C1 segment of cervical spinal cord (tissue), 14 donors: ENCODE results near the gene PTPN11.
"Not testable (repeated sequence)": the region's sequence is repeated elsewhere in the genome, so short reads cannot be mapped to it uniquely, and the experiment has no call there.

Experiments
- DNase-seq, 14 donors: peaks; one replicate each; lab custom pipeline; 2025; lab: John Stamatoyannopoulos, UW

Gene PTPN11

DNA sequence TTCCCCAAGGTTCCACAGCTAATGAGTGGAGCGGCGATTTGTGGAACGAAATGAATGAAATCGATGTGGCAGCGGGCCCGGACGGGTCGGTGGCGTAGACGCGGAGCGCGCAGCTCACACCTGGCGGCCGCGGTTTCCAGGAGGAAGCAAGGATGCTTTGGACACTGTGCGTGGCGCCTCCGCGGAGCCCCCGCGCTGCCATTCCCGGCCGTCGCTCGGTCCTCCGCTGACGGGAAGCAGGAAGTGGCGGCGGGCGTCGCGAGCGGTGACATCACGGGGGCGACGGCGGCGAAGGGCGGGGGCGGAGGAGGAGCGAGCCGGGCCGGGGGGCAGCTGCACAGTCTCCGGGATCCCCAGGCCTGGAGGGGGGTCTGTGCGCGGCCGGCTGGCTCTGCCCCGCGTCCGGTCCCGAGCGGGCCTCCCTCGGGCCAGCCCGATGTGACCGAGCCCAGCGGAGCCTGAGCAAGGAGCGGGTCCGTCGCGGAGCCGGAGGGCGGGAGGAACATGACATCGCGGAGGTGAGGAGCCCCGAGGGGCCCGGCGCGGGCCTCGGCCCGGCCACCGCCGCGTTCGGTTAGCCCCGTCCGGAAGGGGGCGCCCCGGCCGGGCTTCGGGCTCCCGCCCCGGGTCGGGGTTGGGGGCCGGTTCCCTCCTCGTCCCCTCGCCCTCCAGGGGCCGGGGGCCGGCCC lies at the start of gene PTPN11:
TSS of gene PTPN11 (plus strand) at position 340 of the 689 bp plus-strand sequence. CDS start at position 505, 165 bp downstream.
- DNase-seq = peak; percentile 7 to 93 (median 80)

GRCh38 chr12:112370199-112370598 lies 48.5 kb upstream of the PTPN11 start:
- DNase-seq = no peak

DNA sequence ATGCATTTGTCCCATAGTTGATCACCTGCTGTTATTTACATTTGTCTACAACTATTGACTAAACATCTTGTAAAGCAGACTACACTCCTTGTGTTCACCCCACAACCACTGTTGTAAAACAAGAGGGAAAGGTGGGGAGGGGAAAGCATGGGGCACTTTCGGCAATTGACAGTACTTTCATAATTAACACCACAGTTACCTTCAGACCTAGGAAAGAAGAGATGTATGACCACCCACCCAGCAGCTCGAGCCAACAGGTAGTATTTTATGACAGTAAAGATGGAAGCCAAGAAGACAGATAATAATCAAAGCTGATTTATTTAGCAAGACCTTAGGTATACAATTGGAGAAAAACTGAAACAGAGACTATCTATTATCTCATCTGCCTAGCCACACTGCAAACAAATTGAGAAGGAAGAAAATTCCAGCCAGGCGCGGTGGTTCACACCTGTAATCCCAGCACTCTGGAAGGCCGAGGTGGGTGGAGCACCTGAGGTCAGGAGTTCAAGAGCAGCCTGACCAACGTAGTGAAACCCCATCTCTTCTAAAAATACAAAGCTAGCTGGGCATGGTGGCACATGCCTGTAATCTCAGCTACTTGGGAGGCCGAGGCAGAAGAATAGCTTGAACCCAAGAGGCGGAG lies 47.8 kb upstream of the PTPN11 start:
- no peak for DNase-seq

DNA sequence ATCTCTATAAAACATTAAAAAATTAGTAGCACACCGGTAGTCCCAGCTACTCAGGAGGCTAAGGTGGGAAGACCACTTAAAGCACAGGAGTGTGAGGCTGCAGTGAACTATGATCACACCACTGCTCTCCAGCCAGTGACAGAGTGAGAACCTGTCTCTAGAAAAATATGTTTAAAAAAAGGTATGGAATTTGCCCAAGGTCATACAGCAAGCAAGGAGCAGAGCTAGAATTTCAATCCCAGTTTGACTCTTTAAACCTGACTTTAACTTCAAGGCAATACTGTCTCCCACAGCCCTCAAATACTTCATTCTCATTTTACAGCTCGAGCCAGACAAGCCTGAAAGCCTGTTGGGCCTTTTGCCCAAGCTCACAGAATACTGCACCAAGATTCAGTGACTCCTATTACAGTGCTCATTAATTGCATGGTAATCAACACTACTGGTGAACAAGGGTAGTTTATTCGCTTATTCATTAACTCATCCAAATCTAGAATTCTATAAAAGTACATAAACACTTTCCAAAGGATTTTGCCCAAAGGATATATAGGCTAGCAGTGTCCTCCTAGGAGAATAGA lies 44.5 kb upstream of the PTPN11 start:
- DNase-seq = no peak

DNA sequence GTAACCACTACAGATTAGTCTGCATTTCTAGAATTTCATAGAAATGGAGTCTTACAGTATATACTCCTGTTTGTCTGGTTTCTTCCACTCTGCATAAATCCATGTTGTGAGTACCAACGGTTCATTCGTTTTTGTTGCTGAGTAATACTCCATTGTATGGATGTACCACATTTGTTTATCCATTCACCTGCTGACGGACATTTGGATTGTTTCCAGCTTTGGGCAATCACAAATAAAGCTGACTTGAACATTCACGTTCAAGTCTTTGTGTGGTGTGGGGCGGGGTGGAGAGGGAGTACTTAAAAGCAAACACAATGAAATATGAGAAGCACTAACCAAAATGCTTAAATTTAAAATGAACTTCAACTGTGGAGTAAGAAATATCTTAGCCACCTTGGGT lies 43.6 kb upstream of the PTPN11 start:
- DNase-seq = no peak

DNA sequence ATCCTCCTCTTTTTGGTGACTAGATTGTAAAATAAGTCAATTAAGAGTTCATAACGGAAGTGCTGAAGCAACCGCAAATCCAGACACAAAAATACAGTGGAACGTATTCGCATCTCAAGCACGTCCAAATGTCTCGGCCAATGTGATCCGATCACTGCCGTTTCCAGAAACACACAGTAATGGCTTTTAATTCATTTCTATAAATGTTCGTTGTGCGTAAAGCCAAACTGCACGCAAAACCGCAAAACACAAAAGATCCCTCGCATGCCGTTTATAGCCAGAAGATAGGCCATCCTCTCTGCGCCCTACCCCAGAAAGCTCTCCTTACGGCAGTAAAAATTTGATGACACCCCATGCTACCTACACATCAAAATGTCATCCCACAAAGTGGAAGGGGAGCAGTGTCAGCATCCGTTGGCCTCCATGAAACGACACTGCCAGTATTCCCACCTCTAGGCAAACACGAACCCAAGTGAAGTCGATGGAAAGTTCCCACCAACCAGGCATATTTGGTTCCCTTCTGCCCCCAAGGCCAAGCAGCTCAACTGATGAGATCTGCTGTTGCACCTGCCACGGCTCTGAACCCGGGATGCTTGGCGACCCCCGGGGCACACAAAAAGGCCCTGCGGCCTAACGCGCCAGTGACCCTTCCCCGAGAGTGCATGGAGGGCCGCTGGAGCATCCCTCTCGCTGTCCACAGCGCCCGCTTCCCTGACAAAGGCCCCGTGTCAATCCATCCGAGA lies 37.9 kb upstream of the PTPN11 start:
- peak in 5 of 14 donors; percentile 9 to 54 (median 39) for DNase-seq

DNA sequence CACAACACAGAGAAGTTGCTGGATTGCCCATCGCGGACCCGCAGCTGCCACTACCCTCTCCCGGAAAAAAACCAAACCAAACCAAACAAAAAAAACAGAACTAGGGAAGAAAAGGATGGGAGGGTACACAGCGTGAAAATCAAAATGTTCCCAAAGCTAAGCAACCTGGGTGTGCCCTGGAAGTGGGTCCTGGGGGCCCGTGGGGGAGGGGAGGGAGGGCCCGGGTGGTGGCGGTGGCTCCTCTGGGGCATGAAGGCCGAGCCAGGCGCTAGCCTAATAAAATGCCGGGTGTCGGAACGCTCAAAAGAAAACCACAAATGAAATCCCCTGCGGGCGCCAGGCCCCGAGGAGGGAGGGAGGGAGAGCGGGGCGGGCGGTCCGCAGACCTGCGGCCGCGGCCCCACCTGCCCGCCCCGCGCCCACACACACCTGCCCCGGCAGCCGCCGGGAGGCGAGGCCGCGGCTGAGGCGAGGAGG lies 37.3 kb upstream of the PTPN11 start:
- DNase-seq = peak in 6 of 14 donors; percentile 37 to 56 (median 46)

DNA sequence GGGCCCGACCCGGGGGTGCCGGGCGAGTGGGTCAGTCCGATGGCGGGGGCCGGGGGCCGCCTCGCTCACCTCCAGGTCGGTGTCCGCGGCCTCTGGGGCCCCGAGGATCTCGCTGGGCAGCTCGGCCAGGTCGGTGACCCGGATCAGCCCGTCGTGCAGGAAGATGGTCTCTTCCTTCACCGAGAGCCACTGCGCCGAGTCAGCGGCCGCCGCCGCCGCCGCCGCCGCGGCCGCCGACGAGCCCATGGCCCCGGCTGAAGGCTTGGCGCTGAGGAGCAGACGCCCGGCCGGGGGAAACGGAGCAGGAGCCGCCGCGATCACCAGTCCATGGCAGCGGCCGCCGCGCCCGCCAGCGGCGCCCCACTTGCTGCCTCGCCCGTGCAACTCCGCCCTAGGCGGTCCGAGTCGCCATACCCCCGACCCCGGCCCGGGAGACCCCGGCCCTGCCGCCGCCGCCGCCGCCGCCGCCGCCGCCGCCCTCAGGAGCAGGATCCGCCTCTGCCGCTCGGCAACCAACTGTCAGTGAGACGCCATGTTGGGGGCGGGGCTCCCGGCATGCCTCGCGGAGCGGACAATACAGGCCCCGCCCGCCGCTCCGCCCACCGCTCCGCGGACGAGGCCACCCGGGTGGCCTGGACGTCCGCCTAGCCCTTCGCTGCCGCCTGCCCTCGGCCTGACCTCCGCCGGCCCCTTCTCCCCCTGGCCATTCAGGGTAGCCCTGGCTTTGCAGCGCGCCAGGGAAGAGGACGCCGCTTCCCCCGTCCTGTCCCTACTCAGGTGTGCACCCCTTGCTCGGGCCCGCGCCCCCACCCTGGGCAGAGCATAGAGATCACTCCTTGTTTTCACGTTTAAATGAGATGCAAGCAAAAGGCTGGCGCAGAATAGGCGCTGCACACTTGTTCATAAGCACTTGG lies 36.6 kb upstream of the PTPN11 start, which contains the start of gene HECTD4:
TSS of gene HECTD4 (minus strand) at position 549 of the 914 bp plus-strand sequence. CDS start at position 246, 303 bp downstream.
- DNase-seq = peak; percentile 27 to 96 (median 87)

- no peak for DNase-seq
These were observed 35.9 kb upstream of the PTPN11 start for GRCh38 chr12:112382866-112383265.

DNA sequence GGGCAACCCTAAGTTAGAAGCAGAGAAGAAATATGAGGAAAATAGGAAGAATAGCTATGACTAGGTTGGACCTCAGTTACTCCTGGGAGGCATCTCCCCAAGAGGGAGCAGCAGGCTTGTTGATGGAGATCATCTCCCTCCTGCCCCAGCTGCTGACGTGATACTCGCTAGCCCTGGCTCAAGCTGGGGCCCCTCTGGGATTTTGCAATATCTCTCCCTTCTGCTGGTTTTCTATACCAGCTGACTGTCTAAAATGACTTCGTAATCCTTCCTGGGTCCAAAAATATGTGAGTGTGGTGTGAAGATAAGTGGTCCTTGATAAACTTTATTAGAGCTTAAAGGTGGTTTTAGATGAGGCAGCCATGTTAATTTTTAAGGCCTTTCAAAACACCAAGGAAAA lies 32.0 kb upstream of the PTPN11 start:
- peak in 1 of 14 donors; percentile 2 for DNase-seq

- no peak for DNase-seq
These were observed 29.5 kb upstream of the PTPN11 start for GRCh38 chr12:112389228-112389627.

GRCh38 chr12:112389922-112390654 lies 28.7 kb upstream of the PTPN11 start:
- not testable (repeated sequence) for DNase-seq

GRCh38 chr12:112393328-112393727 lies 25.4 kb upstream of the PTPN11 start:
- DNase-seq = no peak

GRCh38 chr12:112401054-112401453 lies 17.7 kb upstream of the PTPN11 start:
- DNase-seq = no peak

DNA sequence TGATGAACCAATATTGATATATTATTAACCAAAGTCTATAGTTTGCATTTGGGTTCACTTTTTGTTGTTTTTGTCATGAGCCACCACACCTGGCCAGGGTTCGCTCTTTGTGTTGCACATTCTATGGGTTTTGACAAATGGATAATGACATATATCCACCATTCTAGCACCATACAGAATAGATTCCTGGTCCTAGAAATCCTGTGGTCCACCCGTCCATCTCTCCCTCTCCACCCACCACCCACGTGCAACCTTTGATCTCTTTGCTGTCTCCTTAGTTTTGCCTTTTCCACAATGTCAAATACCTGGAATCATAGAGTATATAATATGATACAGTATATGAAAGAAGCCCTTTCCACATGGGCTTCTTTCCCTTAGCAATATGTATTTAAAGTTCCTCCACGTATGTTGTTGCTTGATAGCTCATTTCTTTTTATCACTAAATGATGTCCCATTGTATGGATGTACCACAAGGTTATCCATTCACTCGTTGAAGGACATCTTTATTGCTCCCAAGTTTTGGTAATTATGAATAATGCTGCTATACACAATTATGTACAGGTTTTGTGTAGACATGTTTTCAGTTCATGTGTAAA lies 16.7 kb upstream of the PTPN11 start:
- DNase-seq = no peak

GRCh38 chr12:112406519-112407488 lies 11.9 kb upstream of the PTPN11 start:
- no peak for DNase-seq

DNA sequence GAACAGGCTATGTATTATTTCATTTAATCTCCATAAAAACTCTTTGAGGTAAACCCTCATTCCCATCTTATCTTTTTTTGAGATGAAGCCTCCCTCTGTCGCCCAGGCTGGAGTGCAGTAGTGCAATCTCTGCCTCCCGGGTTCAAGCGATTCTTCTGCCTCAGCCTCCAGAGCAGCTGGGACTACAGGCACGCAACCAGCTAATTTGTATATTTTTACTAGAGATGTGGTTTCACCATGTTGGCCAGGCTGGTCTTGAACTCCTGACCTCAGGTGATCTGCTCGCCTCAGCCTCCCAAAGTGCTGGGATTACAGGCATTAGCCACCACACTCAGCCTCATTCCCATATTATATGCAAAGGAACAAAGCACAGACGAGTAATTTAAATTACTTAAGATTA lies 11.1 kb upstream of the PTPN11 start:
- not testable (repeated sequence) for DNase-seq

- DNase-seq = no peak
These were observed 10.1 kb upstream of the PTPN11 start for GRCh38 chr12:112408621-112409020.
